ENCODE data around the gene RAPH1.

Gene RAPH1

GRCh38 chr2:203535078-203535783 lies at the start of gene RAPH1:
RAPH1 (minus strand) TSS chr2:203535301; CDS start chr2:203495353, 39,948 bp downstream.
- peak in 1 of 2 donors; percentile 41 for DNase-seq (ENCODE audit: extremely low read depth in 1 of 2, low read depth in 1 of 2)

DNA sequence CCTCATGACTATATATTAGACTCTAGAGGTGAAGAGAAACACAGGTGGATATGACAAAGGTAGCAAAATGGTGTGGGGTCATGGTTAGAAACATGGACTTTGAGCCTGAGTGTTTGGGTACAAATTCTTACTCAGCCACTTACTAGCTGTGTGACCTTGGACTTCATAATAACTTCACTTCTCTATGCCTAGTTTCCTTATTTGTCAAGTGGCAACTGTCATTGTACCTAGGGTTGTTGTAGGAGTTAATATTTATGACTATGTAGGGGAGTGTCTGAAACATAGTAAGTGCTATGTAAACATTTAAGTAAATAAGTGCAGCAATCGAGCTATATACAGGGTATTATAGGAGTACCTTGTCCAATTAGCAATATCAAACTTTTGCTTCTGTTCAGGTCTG lies 49.7 kb upstream of the RAPH1 start:
- DNase-seq (ENCODE audit: extremely low read depth in 1 of 2, low read depth in 1 of 2), result no peak

GRCh38 chr2:203583701-203584100 lies 48.6 kb upstream of the RAPH1 start:
- DNase-seq (ENCODE audit: extremely low read depth in 1 of 2, low read depth in 1 of 2), result no peak

DNA sequence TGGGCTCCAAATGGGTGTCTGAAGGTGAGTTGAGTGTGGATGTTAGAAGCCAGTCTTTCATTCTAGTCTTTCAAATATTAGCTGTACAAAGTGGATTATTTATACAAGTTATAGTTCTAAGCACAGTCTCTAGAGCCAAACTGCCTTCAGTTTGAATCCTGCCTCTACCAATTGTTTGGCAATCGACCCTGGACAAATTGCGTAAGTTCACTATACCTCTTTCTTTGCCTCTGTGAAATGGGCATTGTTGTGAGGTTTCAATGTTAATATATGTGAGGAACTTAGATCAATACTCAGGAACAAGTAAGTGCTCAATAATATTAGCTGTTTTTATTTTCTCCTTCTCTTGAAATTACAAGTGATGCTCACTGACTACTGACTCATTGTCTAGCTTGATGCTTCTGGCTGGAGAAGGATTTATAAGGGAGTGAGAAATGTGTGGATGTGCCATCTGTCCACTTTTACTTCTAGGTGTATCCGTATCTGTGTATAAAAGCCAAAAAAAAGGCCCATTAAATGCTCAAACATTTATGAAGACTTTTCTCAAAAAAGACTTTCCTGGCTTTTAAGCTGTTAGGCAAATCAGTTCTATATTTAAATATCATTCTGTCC lies 48.1 kb upstream of the RAPH1 start:
- DNase-seq (ENCODE audit: extremely low read depth in 1 of 2, low read depth in 1 of 2), result no peak

DNA sequence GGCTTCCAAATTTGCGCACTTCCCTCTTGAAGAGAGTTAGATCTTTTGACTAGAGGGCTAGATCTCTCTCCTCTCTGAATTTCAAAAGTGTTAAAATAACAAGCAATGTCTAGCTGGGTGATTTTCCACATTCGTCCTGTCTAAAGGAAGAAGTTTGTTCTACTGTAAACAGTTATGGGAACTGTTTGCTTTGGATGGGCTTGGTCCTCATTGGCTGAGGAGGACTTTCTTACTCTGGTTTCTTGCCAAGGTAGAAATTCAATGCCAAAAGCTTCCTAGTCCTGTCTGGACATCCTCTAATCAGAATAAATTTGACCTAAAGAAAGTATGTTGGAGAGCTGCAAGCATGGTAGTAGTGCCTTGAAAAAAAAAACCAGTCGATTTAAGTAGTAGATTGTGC lies 47.4 kb upstream of the RAPH1 start:
- no peak for DNase-seq (ENCODE audit: extremely low read depth in 1 of 2, low read depth in 1 of 2)

DNA sequence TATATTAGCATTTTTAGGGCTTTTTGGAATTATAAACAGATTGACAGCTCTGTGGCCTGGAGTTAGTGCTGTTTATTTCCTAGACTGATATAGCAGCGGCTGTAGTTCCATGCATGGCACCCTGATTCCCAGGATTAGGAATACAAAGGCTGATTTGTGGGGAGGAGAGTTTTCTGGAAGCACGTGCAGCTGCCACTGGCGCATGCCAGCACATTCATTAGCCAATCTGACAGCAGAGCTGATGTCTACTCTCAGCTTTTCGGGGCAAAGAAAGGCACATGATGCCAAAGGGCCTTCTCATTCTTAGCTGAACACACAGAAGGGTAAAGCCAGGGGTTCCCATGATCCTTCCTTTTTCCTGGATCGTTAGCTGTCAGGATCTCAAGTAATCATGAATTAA lies 45.7 kb upstream of the RAPH1 start:
- no peak for DNase-seq (ENCODE audit: extremely low read depth in 1 of 2, low read depth in 1 of 2)

DNA sequence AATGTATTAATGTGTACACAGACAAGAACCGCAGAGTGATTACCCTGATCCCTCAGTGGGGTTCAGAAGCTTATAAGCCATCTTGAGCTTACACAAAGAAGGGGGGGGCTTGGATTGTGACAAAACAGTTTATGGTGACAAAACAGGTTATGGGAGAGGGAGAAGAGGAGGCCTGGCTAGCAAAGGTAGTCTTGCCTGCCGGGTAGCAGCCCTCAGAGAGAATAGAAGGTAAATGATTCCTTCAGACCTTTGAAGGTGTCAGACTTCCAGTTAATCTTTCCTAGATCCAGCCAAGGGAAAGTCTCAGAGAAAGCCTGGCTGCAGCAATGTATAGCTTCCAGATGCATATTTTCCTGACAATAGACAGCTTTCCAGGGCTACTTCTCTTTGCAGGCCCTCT lies 44.6 kb upstream of the RAPH1 start:
- DNase-seq (ENCODE audit: extremely low read depth in 1 of 2, low read depth in 1 of 2), result no peak

- DNase-seq (ENCODE audit: extremely low read depth in 1 of 2, low read depth in 1 of 2), result no peak
Observed at GRCh38 chr2:203578759-203579643, 43.9 kb upstream of the RAPH1 start.

DNA sequence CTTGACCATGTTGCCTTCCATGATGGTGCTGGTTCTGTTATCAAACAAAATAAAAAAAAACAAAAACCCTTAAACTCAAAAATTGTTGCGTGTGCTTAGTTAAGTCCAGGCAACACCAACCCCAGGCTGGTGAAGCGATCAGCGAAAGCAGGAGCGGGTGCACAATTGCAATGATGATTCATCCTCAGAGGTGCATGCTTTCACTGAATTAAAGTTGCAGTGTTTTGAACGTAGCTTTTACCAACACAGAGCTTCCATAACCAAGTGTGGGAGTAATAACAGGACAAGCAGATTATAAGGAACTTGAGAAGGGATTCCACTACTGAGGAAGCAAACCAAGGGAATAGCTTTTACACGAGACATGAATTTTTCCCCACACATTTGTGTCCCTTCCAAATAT lies 39.7 kb upstream of the RAPH1 start:
- DNase-seq (ENCODE audit: extremely low read depth in 1 of 2, low read depth in 1 of 2), result no peak

GRCh38 chr2:203572316-203572715 lies 37.2 kb upstream of the RAPH1 start:
- DNase-seq (ENCODE audit: extremely low read depth in 1 of 2, low read depth in 1 of 2), result no peak

DNA sequence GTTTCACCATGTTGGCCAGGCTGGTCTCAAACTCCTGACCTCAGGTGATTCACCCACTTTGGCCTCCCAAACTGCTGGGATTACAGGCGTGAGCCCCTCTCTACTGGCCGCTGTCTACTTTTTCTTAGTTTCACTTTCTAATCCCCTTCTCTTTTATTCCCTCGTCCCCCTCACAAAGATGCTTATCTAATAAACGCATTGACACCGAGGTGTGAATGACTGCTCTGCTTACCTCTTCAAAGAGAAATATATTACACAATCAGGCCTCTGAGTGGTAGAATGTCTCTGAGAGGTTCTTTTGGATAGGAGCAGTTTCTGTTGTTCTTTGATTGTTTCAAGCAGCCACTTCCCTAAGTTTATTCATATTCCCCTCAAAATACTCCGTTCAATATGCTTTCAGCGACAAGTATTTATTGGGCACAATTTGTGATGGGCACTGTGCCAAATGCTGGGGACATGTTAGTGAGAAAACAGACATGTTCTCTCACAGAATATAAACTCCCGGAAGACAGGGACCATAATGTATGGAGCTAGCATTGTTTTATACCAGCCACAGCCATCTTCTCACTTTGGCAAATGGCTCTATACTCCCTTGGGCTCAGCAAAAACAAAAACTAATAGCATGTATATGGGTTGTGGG lies 34.7 kb upstream of the RAPH1 start:
- no peak for DNase-seq (ENCODE audit: extremely low read depth in 1 of 2, low read depth in 1 of 2)

DNA sequence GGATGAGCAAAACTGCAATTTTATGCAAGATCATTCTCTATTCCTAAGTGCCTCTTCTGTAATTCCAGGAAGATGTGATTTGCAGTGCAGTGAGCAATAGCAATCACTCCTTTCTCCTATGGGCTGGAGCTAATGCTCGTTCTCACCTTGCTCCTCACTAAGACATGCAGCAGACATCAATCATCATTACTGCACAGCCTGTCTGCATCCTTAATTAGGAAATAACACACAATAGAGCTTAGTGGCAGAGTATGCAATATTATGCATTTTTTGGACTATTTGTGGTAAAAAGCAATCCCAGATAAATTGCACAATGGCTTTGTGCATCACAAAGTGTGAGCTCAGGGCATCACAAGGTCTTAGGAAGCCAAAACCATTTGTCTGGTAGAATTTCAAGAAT lies 32.6 kb upstream of the RAPH1 start:
- no peak for DNase-seq (ENCODE audit: extremely low read depth in 1 of 2, low read depth in 1 of 2)

GRCh38 chr2:203566161-203566560 lies 31.1 kb upstream of the RAPH1 start:
- no peak for DNase-seq (ENCODE audit: extremely low read depth in 1 of 2, low read depth in 1 of 2)

DNA sequence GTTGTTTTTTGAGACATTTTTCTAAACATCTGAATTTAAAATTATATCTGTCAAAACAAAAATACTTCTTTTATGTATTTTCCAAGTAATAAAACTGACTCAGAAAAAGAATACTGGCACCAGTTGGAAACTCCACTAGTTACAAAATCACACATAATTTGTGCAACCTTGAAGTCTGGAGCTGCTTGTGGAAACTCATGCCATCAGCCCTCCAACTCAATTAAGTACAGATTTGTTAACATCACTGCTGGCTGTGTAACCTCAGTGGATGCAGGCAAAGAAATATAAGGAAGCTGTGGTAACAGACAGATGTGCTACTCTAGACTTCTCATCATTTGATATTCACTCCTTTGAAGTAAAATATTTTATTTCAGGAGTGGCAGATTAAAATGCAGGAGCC lies 30.0 kb upstream of the RAPH1 start:
- no peak for DNase-seq (ENCODE audit: extremely low read depth in 1 of 2, low read depth in 1 of 2)

DNA sequence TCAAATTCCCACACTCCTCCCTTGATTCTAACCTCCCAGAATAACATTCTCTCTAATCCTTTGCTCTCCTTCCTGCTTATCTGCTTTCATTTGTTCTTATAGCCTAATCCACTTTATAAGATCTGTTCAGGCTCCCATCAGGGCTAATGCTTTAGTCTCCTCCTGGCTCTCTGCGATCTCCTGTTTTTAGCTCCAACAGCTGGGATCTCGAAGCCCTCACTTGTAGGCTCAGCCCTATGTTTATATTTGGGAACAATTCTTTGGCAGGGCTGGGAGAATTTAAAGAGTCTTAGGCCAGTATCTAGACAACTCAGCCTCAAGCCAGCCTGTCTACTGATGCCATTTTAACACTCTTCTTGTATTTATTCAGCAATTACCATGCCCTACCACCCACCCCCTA lies 27.2 kb upstream of the RAPH1 start:
- DNase-seq (ENCODE audit: extremely low read depth in 1 of 2, low read depth in 1 of 2), result no peak

- no peak for DNase-seq (ENCODE audit: extremely low read depth in 1 of 2, low read depth in 1 of 2)
Observed at GRCh38 chr2:203559641-203560040, 24.5 kb upstream of the RAPH1 start.

DNA sequence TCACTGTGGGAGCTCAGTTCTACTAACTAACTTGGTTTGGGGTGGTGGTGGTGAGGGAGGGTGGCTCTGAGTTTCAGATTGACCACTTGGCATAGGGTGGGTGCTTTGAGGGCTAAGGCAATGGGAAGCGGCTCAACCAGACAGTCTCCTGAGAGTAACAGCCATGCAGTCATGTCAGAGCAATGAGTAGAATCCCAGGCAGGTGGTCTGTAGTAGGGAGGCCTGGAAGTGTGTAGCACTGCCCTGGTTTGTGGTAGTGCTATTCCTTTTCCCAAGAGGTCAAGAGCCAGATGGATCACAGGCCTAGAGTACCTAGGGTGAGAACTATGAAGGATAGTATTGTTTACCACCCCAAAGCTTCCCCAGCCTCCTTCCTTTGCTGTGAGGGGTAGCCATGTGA lies 18.7 kb upstream of the RAPH1 start:
- no peak for DNase-seq (ENCODE audit: extremely low read depth in 1 of 2, low read depth in 1 of 2)

DNA sequence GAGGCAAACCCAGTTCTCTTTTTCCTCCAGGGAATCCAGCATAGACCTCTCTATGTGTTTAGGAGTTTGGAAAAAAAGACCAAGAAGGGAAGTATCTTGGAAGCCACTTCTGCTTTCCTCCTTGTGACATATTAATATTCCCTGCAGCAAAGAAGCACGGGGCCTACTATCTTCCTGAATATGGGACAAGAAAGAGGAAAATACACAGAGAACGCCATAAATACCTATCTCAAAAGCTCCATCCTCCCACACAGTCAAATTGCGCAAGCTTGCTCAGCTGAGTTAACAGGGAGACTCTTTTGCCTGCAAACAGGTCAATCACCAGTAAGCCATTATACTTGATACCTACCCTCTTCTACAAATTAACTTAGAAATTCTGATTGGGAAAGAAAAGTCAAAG lies 16.7 kb upstream of the RAPH1 start:
- no peak for DNase-seq (ENCODE audit: extremely low read depth in 1 of 2, low read depth in 1 of 2)

DNA sequence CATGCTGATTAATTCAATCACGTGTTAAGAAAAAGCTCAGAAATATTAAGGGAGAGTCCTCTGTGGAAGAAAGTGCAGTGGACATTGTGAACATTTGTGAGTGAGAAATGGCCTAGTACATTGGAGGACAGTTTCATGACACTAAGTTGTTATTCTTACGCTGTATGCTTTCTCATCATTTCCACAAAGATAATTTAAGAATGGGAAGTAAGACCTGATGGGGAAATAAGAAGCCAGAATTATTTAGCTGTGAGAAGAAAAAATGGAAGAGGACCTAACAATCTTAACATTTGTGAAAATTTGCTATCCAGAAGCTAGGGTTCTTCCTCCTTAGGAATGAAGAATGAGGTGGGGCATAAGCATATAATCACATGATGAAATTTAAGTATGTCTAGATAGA lies 15.2 kb upstream of the RAPH1 start:
- no peak for DNase-seq (ENCODE audit: extremely low read depth in 1 of 2, low read depth in 1 of 2)

DNA sequence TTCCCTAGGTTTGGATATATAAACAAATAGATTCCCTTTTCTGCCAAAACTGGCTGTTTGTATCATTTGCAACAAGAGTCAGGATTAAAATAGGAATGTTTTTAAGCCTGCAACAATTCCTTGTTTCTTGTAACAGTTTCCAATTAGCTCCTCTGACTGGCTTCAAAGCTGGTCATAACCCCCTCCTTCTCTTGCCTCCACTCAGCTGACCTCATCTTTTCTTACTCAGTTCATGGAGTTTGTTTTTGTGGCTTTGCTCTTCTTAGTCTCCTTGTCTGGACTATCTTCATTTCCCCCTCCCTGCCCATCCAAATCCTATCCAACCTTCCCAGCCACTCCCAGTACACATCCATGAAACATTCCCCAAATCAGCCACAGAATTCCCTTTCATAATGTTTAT lies 14.3 kb upstream of the RAPH1 start:
- no peak for DNase-seq (ENCODE audit: extremely low read depth in 1 of 2, low read depth in 1 of 2)

DNA sequence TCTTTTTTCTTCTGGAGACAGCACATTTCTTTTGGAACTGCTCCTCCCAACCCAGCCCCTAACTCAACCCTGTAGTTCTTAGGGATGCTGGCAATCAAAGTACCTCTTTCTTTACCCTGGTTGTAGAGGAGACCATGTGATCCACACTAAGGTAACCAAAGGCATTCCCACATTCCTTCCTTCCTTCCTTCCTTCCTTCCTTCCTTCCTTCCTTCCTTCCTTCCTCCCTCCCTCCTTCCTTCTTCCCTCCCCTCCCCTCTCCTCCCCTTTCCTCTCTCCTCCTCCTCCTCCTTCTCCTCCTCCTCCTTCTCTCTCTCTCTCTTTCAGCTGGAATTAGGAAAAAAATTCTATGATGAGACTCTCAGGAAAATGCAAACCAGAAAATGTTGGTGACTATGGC lies 13.8 kb upstream of the RAPH1 start:
- no peak for DNase-seq (ENCODE audit: extremely low read depth in 1 of 2, low read depth in 1 of 2)
